Bronchial epithelial cell (primary cell): Measurements from ENCODE around the gene KCNAB3. TPM values are rescaled to one million over a fixed set of nuclear protein-coding genes. Genes with fewer than 3 reads are reported as not detected.
"Not testable (repeated sequence)": the region's sequence is repeated elsewhere in the genome, so short reads cannot be mapped to it uniquely, and the experiment has no call there.

ENCODE experiments used
- DNase-seq: peaks from one replicate; pipeline ENCODE4 v3.0.0-alpha.2; 2010; ENCODE audit warnings: low read depth
- FAIRE-seq: peaks from 2 replicates; lab custom pipeline; 2011; peaks lifted over from hg19 to GRCh38; lab: Jason Lieb, UNC
- H3K27me3 ChIP-seq: 2 replicates; pipeline ENCODE4 v1.5.1; 2011; ENCODE audit warnings: low read length; ENCODE audit not compliant: control insufficient read depth, insufficient read depth
- H3K36me3 ChIP-seq: 2 replicates; pipeline ENCODE4 v1.5.1; 2011; ENCODE audit warnings: low read length; ENCODE audit not compliant: control insufficient read depth, insufficient read depth
- H3K4me3 ChIP-seq: 2 replicates; pipeline ENCODE4 v1.5.1; 2011; ENCODE audit warnings: mild to moderate bottlenecking, low read depth, low read length, control low read depth
- total RNA-seq: library from RNA; depleted of rRNA; stranded (reverse); fragments of >200 nt; gene quantifications from 2 replicates; pipeline ENCODE4 v1.2.1, GENCODE V29; 2014
- TF ChIP-seq, protein P1 (sequence below): IDR thresholded peaks from 2 replicates; pipeline ENCODE4 v1.5.1; 2011; ENCODE audit warnings: mild to moderate bottlenecking, moderate library complexity, low read length, control low read depth, inconsistent platforms; ENCODE audit not compliant: insufficient read depth, severe bottlenecking

Gene KCNAB3
- total RNA-seq, 1 donor from 2014 or later, result 0.79 TPM

- FAIRE-seq, result no peak
- no peak for DNase-seq
- no peak overlapping the region for H3K4me3 ChIP-seq
- H3K27me3 ChIP-seq, result no peaks in the 10 kb centered on the region
- TF ChIP-seq, protein P1, sequence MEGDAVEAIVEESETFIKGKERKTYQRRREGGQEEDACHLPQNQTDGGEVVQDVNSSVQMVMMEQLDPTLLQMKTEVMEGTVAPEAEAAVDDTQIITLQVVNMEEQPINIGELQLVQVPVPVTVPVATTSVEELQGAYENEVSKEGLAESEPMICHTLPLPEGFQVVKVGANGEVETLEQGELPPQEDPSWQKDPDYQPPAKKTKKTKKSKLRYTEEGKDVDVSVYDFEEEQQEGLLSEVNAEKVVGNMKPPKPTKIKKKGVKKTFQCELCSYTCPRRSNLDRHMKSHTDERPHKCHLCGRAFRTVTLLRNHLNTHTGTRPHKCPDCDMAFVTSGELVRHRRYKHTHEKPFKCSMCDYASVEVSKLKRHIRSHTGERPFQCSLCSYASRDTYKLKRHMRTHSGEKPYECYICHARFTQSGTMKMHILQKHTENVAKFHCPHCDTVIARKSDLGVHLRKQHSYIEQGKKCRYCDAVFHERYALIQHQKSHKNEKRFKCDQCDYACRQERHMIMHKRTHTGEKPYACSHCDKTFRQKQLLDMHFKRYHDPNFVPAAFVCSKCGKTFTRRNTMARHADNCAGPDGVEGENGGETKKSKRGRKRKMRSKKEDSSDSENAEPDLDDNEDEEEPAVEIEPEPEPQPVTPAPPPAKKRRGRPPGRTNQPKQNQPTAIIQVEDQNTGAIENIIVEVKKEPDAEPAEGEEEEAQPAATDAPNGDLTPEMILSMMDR, result no peak
- no peaks in the 10 kb centered on the region for H3K36me3 ChIP-seq
Observed at GRCh38 chr17:7956228-7956965, 26.7 kb upstream of the KCNAB3 start.

GRCh38 chr17:7955414-7956227 lies 26.0 kb upstream of the KCNAB3 start:
- TF ChIP-seq, protein P1, result no peak
- no peak for FAIRE-seq
- no peak for DNase-seq
- no peaks in the 10 kb centered on the region for H3K36me3 ChIP-seq
- H3K27me3 ChIP-seq, result no peaks in the 10 kb centered on the region
- no peak overlapping the region for H3K4me3 ChIP-seq

DNA sequence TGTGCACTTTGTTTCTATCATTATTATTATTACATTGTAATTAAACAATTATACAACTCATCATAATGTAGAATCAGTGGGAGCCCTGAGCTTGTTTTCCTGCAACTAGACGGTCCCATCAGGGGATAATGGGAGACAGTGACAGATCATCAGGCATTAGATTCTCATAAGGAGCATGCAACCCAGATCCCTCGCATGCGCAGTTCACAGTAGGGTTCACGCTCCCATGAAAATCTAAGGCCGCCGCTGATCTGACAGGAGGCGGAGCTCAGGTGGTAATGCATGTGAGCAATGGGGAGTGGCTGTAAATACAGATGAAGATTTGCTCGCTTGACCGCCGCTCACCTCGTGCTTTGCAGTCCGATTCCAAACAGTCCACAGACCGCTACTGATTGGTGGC lies 23.6 kb upstream of the KCNAB3 start:
- not testable (repeated sequence) for DNase-seq, FAIRE-seq, H3K36me3 ChIP-seq

DNA sequence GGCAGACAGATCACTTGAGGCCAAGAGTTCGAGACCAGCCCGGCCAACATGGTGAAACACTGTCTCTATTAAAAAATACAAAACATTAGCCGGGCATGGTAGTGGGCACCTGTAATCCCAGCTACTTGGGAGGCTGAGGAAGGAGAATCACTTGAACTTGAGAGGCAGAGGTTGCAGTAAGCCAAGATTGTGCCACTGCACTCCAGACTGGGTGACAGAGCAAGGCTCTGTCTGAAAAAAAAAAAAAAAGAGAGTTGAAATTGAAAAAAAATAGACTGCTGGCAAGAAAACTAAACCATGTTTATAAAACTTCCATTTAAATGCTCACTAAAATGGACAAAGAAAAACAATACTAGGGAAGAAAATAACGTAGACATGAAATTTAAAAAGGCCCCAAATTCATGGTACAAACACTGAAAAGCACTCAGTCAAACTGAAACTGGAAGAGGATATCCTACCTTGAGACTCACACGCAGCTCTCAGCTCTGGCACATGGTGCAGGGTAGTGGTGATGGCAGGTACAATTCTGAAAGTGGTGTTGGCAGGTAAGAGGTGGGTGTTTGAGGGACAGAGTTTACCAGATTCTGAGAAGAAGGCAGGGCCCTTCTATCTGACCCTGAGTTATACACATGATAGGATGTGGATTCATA lies 21.6 kb upstream of the KCNAB3 start:
- no peaks in the 10 kb centered on the region for H3K27me3 ChIP-seq
- FAIRE-seq, result no peak

More for the DNA sequence above, 23.6 kb upstream of the KCNAB3 start:
- not testable (repeated sequence) for H3K27me3 ChIP-seq, H3K4me3 ChIP-seq

DNA sequence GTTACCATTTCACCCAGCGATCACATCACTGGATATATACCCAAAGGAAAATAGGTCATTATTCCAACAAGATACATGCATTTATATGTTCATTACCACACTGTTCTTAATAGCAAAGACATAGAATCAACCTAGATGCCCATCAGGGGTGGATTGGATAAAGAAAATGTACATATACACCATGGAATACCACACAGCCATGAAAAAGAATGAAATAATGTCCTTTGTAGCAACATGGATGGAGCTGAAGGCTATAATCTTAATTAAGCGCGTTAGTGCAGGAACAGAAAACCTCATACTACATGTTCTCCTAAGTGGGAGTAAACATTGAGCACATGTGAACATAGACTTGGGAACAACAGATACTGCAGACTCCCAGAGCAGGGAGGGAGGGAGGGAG lies 20.9 kb upstream of the KCNAB3 start:
- Histone ChIP-seq H3K4me3 (no peak overlapping the region), H3K36me3 (peaks cover 13% of the 10 kb centered on the region), H3K27me3 (no peaks in the 10 kb centered on the region)
- FAIRE-seq (no peak), DNase-seq (no peak)
- TF ChIP-seq, protein P1, result no peak

More for the DNA sequence above, 21.6 kb upstream of the KCNAB3 start:
- Histone ChIP-seq H3K4me3 (no peak overlapping the region), H3K36me3 (peaks cover 9% of the 10 kb centered on the region)
- DNase-seq, result no peak
- TF ChIP-seq, protein P1, result no peak

DNA sequence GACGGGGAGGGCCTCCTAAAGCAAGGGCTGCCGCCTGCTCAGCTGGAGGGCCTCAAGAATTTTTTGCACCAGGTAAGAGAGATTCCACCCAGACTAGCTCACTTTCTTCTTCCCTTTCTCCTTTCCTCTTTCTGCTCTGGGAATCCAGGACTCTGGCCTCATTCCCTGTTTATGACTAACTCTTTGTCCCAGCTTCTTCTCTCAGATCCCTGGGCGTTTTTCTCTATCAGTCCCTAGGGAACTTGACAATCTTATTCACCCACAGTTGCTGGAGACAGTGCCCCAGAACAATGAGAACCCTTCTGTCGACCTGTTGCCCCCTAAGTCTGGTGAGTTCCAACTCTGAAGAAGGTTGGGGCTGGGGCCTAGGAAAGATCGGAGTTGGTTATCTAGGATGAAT lies 18.0 kb upstream of the KCNAB3 start:
- Histone ChIP-seq H3K27me3 (no peaks in the 10 kb centered on the region), H3K36me3 (peaks cover 25% of the 10 kb centered on the region), H3K4me3 (no peak overlapping the region)
- DNase-seq, result no peak
- no peak for FAIRE-seq
- TF ChIP-seq, protein P1, result no peak
